Karpas-422 (cell line): Measurements from ENCODE around the gene OR5B17. TPM values are rescaled to one million over a fixed set of nuclear protein-coding genes. Genes with fewer than 3 reads are reported as not detected.
"Not testable (repeated sequence)": the region's sequence is repeated elsewhere in the genome, so short reads cannot be mapped to it uniquely, and the experiment has no call there.

Experiments used
- DNase-seq: peaks from one replicate; pipeline ENCODE4 v3.0.0-alpha.2; 2015
- H2AFZ ChIP-seq: fragments of 200-600 bp; sonication (generic); 2 replicates; pipeline ENCODE4 v1.6.1; 2014; ENCODE audit warnings: antibody characterized with exemption, low read length, mixed read lengths
- H3K27ac ChIP-seq: fragments of 200-600 bp; sonication (generic); 2 replicates; pipeline ENCODE4 v1.5.1; 2014; ENCODE audit warnings: mild to moderate bottlenecking, low read length, moderate library complexity
- H3K27me3 ChIP-seq: fragments of 200-600 bp; sonication (generic); 2 replicates; pipeline ENCODE4 v1.6.1; 2014; ENCODE audit warnings: low read length, mixed read lengths
- H3K36me3 ChIP-seq: fragments of 200-600 bp; sonication (generic); 2 replicates; pipeline ENCODE4 v1.6.1; 2014; ENCODE audit warnings: low read length, mixed read lengths; ENCODE audit not compliant: insufficient read depth
- H3K4me1 ChIP-seq: fragments of 200-600 bp; sonication (generic); 2 replicates; pipeline ENCODE4 v1.6.1; 2014; ENCODE audit warnings: mild to moderate bottlenecking, low read length, mixed read lengths
- H3K4me2 ChIP-seq: fragments of 200-600 bp; sonication (generic); 2 replicates; pipeline ENCODE4 v1.6.1; 2014; ENCODE audit warnings: low read length, low read depth, mild to moderate bottlenecking; ENCODE audit not compliant: poor library complexity, severe bottlenecking
- H3K4me3 ChIP-seq: fragments of 200-600 bp; sonication (generic); 2 replicates; pipeline ENCODE4 v1.5.1; 2014; ENCODE audit warnings: mild to moderate bottlenecking, antibody characterized with exemption, low read length, mixed read lengths
- H3K79me2 ChIP-seq: fragments of 200-600 bp; sonication (generic); 2 replicates; pipeline ENCODE4 v1.6.1; 2014; ENCODE audit warnings: mild to moderate bottlenecking, low read length, mixed read lengths
- H3K9ac ChIP-seq: fragments of 200-600 bp; sonication (generic); 2 replicates; pipeline ENCODE4 v1.6.0; 2014; ENCODE audit warnings: low read length
- H3K9me2 ChIP-seq: fragments of 200-600 bp; sonication (generic), shearing (Covaris generic); replicated peaks from 2 replicates; pipeline ENCODE4 v1.6.0; 2014; ENCODE audit warnings: mild to moderate bottlenecking, low read length, moderate library complexity; ENCODE audit not compliant: insufficient read depth
- H3K9me3 ChIP-seq: fragments of 300-700, 200-600 bp; sonication (generic); 2 replicates; pipeline ENCODE4 v1.6.1; 2014; ENCODE audit warnings: low read length, mixed read lengths
- H4K20me1 ChIP-seq: fragments of 200-600 bp; sonication (generic); 2 replicates; pipeline ENCODE4 v1.6.1; 2014; ENCODE audit warnings: mild to moderate bottlenecking, antibody characterized with exemption, low read length, low read depth; ENCODE audit not compliant: insufficient read depth
- total RNA-seq: library from RNA; depleted of rRNA; stranded (reverse); fragments of >200 nt; shearing (Covaris generic); gene quantifications from 2 replicates; pipeline ENCODE4 v1.2.3, GENCODE V29; 2014; ENCODE audit warnings: low replicate concordance; rRNA removed

Gene OR5B17
- total RNA-seq: not detected in 2 replicates

DNA sequence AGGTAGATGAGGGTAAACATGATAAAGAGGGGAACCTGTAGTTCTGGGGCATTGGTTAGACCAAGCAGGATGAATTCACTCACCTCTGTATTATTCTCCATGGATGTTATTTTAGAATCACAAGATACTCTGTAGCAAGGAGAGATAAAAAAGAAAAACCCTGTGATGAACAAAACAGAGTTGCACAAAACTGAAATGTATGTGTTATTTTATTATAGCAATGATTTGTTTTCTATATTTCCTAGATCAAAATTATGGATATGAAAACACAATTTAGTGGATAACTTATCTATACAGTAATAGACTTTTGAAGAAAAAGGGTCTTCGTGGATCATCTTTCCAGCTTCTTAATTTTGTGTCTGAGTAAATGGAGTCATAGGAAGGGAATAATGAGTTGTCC, at the start of gene OR5B17:
OR5B17 (minus strand) TSS at position 101 of the 400 bp plus-strand sequence; CDS start at position 101, 0 bp downstream.
- Histone ChIP-seq H3K27me3 (no peaks in the 10 kb centered on the region), H3K4me1 (no peaks in the 10 kb centered on the region), H4K20me1 (no peaks in the 10 kb centered on the region)

DNA sequence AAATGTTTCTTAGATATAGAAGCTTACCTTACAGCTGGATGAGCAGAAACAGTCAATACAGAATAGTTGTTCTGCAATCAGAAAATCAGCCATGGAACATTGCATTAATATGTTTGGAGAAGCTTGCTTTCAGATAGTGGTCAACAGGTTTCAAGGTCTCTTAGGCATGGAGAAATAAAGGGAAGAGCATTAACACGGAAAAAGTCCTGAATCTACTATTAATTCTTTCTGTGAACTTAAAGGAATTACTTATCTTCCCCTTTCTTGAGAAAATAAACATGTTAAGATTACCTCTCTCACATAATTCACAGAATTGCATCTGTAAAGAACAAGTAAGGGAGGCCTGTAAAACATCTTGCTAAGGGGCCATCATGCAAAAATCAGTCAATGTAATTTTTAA, 47.9 kb upstream of the OR5B17 start, which contains the start of gene OR5B3:
OR5B3 (minus strand) TSS at position 101 of the 400 bp plus-strand sequence. CDS start 3,465 bp downstream, outside the sequence.
- Histone ChIP-seq H3K4me2 (no peak within 1 kb of the TSS), H3K79me2 (no peaks in the 10 kb centered on the region), H3K9me2 (no peaks in the 10 kb centered on the region), H3K27me3 (no peaks in the 10 kb centered on the region), H3K9me3 (peaks cover 5% of the 10 kb centered on the region), H2AFZ (no peak within 1 kb of the TSS), H3K9ac (no peak within 1 kb of the TSS), H4K20me1 (no peaks in the 10 kb centered on the region), H3K4me1 (no peaks in the 10 kb centered on the region), H3K27ac (no peak within 1 kb of the TSS), H3K4me3 (no peak within 1 kb of the TSS), H3K36me3 (no peaks in the 10 kb centered on the region)
- no peak for DNase-seq

More for the DNA sequence above, at the start of gene OR5B17:
- Histone ChIP-seq H3K9me3 (no peaks in the 10 kb centered on the region), H3K27ac (no peak within 1 kb of the TSS), H3K36me3 (no peaks in the 10 kb centered on the region), H2AFZ (no peak within 1 kb of the TSS), H3K4me2 (no peak within 1 kb of the TSS), H3K79me2 (no peaks in the 10 kb centered on the region), H3K9ac (no peak within 1 kb of the TSS), H3K4me3 (no peak within 1 kb of the TSS), H3K9me2 (no peaks in the 10 kb centered on the region)
- no peak for DNase-seq

DNA sequence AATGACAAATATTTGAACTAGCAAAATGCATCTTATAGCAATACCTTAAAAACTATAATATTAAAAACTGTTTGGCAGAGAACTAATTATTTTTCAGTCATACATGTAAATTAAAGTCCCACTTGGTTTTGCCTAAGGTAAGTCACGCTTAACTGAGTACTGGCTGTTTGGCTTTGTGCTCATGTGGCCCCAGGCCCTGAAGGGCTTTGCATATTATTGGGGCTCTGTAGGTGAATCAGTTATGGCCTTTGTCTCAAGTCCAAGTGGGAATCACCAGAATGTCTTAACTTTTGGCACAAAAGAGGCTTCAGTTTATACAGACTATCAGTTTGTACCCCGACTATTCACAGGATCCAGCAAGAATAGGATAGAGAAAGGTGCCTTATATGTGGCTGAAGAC, 40.8 kb upstream of the OR5B17 start:
- not testable (repeated sequence) for H4K20me1 ChIP-seq, H3K27me3 ChIP-seq, DNase-seq, H3K79me2 ChIP-seq, H3K36me3 ChIP-seq, H3K9me2 ChIP-seq, H3K9ac ChIP-seq, H3K27ac ChIP-seq, H2AFZ ChIP-seq, H3K4me3 ChIP-seq, H3K9me3 ChIP-seq, H3K4me2 ChIP-seq, H3K4me1 ChIP-seq

DNA sequence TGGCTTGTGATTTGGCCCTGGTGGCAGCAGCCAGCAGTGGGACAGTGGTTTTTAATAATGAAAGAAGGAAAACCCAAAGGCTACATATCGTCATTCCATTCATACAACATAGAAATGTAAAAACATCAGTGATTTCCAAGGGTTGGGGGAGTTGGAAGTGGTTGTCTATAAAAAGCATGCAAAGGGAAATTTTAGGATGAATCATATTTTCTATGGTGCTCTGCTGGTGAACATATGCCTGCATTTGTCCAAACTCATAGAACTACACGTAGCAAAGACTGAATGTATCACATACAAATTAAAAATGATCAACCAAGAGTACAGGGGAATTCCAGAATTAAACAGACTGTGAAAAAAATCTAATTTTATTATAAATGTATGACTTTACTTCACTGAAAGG, 36.7 kb upstream of the OR5B17 start:
- Histone ChIP-seq H3K9ac (no peak overlapping the region), H3K27me3 (no peaks in the 10 kb centered on the region), H2AFZ (no peak overlapping the region), H3K9me2 (no peaks in the 10 kb centered on the region), H3K79me2 (no peaks in the 10 kb centered on the region), H3K4me1 (no peaks in the 10 kb centered on the region), H3K9me3 (no peaks in the 10 kb centered on the region), H3K36me3 (no peaks in the 10 kb centered on the region), H3K4me3 (no peak overlapping the region), H3K4me2 (no peak overlapping the region), H3K27ac (no peak overlapping the region), H4K20me1 (no peaks in the 10 kb centered on the region)
- DNase-seq: no peak

DNA sequence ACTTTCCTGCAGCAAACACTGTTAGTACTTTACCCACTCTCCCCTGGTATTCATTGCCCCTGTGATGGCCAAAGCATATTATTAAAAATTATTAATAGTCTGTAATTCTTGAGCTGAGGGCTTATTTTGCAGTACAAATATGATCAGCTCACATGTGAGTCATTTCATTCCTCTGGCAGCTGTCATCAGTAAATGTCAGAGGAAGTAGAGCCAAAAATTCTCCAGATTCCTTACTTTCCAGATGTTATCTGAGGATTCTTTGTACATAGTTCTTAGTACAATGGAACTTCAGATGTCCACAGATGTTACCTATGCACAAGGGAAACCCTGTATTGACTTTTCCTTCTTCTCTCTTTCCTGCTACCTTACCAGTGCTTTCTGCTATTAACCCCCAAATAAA, 35.3 kb upstream of the OR5B17 start:
- no peak overlapping the region for H3K9ac ChIP-seq

DNA sequence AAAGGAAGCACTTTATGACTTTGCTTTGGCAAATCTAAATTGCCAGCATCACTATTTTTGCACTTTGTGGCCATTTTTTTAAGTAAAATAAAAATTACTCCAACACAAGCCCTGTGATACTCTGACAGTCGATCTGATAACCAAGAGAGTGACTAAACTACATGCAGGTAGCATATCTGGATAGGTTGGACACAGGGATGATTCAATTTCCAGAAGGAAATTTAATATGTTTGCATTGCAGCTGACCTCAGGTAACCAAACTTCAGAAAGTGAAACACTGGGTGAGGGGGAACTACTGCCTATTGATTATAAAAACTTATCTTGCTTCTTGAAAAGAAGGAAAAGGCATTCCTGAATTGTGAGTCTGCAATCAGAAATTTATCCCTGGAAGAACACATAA, 33.9 kb upstream of the OR5B17 start:
- no peak overlapping the region for H3K9ac ChIP-seq
- no peak overlapping the region for H3K27ac ChIP-seq
- H3K4me3 ChIP-seq: no peak overlapping the region
- H3K27me3 ChIP-seq: no peaks in the 10 kb centered on the region
- H3K4me2 ChIP-seq: no peak overlapping the region
- no peaks in the 10 kb centered on the region for H3K9me3 ChIP-seq
- no peak overlapping the region for H2AFZ ChIP-seq
- no peaks in the 10 kb centered on the region for H3K4me1 ChIP-seq
- no peaks in the 10 kb centered on the region for H3K79me2 ChIP-seq
- no peak for DNase-seq
- no peaks in the 10 kb centered on the region for H4K20me1 ChIP-seq
- no peaks in the 10 kb centered on the region for H3K9me2 ChIP-seq
- H3K36me3 ChIP-seq: no peaks in the 10 kb centered on the region

More for the DNA sequence above, 35.3 kb upstream of the OR5B17 start:
- no peaks in the 10 kb centered on the region for H3K9me2 ChIP-seq
- H3K9me3 ChIP-seq: no peaks in the 10 kb centered on the region
- no peak overlapping the region for H3K4me3 ChIP-seq
- H3K36me3 ChIP-seq: no peaks in the 10 kb centered on the region
- H3K27me3 ChIP-seq: no peaks in the 10 kb centered on the region
- no peaks in the 10 kb centered on the region for H3K79me2 ChIP-seq
- H3K4me2 ChIP-seq: no peak overlapping the region
- H3K27ac ChIP-seq: no peak overlapping the region
- H3K4me1 ChIP-seq: no peaks in the 10 kb centered on the region
- H4K20me1 ChIP-seq: no peaks in the 10 kb centered on the region
- no peak overlapping the region for H2AFZ ChIP-seq
- no peak for DNase-seq

DNA sequence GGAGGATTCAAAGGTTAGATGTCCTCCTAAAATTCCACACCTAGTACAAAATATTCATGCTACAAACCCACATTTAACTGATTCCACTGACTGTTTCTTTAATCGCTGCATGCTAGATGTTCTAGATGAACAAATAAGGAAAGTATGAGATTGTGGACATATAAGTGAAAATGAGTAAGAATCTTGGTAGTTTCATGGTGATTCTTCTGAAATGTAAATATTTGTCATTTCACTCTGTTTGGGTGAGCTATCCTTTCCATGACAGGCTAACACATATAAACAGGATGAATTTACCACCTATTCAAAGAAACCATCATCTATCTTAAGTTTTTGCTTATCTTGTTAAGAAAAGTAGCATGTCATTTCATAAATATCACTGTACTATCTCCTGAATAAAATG, 33.0 kb upstream of the OR5B17 start:
- Histone ChIP-seq H3K79me2 (no peaks in the 10 kb centered on the region), H3K9ac (no peak overlapping the region), H3K4me1 (no peaks in the 10 kb centered on the region), H3K36me3 (no peaks in the 10 kb centered on the region), H3K4me3 (no peak overlapping the region), H3K4me2 (no peak overlapping the region), H4K20me1 (no peaks in the 10 kb centered on the region), H3K27me3 (no peaks in the 10 kb centered on the region), H2AFZ (no peak overlapping the region), H3K9me3 (no peaks in the 10 kb centered on the region), H3K27ac (no peak overlapping the region), H3K9me2 (no peaks in the 10 kb centered on the region)
- DNase-seq: no peak

DNA sequence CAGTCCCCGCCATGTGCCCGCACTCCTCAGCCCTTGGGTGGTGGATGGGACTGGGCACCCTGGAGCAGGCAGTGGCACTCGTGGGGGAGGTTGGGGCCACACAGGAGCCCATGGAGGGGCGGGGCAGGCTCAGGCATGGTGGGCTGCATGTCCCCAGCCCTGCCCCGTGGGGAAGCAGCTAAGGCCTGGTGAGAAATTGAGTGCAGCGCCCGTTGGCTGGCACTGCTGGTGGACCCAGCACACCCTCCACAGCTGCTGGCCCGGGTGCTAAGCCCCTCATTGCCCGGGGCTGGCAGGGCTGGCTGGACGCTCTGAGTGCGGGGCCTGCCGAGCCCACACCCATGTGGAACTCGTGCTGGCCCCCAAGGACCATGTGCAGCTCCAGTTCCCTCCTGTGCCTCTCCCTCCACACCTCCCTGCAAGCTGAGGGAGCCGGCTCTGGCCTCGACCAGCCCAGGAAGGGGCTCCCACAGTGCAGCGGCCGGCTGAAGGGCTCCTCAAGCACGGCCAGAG, 31.7 kb upstream of the OR5B17 start:
- H3K36me3 ChIP-seq: no peaks in the 10 kb centered on the region
- H3K27ac ChIP-seq: no peak overlapping the region
- no peaks in the 10 kb centered on the region for H3K9me2 ChIP-seq
- DNase-seq: no peak
- H3K4me3 ChIP-seq: no peak overlapping the region
- H4K20me1 ChIP-seq: no peaks in the 10 kb centered on the region
- no peaks in the 10 kb centered on the region for H3K79me2 ChIP-seq
- no peak overlapping the region for H2AFZ ChIP-seq
- no peak overlapping the region for H3K4me2 ChIP-seq
- H3K4me1 ChIP-seq: no peaks in the 10 kb centered on the region
- H3K9me3 ChIP-seq: no peaks in the 10 kb centered on the region
- no peaks in the 10 kb centered on the region for H3K27me3 ChIP-seq
- H3K9ac ChIP-seq: no peak overlapping the region
